Vagina (tissue), 2 donors: ENCODE data around the gene KCNN3. TPM values are rescaled to one million over a fixed set of nuclear protein-coding genes. Genes with fewer than 3 reads are reported as not detected.

ENCODE experiments used
- DNase-seq, 2 donors: peaks; one replicate each; pipeline ENCODE4 v3.0.0-alpha.2; 2017; ENCODE audit errors: extremely low spot score in 2 of 2
- H3K27ac ChIP-seq: fragments of 200-600 bp; sonication (generic); one replicate; pipeline ENCODE4 v1.5.1; 2019
- H3K27me3 ChIP-seq: fragments of 200-600 bp; sonication (generic); one replicate; pipeline ENCODE4 v1.5.1; 2019
- H3K36me3 ChIP-seq, 2 donors: fragments of 200-600 bp; sonication (generic); one replicate each; pipeline ENCODE4 v1.5.1; 2017 to 2019
- H3K4me1 ChIP-seq: fragments of 200-600 bp; sonication (generic); one replicate; pipeline ENCODE4 v1.5.1; 2019
- H3K4me3 ChIP-seq, 2 donors: fragments of 200-600 bp; sonication (generic); 1 replicate in 1 of 2; 2 replicates in 1 of 2; pipeline ENCODE4 v1.5.1; 2016 to 2019
- H3K9me3 ChIP-seq: fragments of 200-600 bp; sonication (generic); one replicate; pipeline ENCODE4 v1.5.1; 2019
- CTCF ChIP-seq, 3 experiments: fragments of 450-650 bp in 2 of 3; fragments of 200-600 bp in 1 of 3; sonication (generic) in 1 of 3; IDR thresholded peaks; one replicate each; pipeline ENCODE4 v1.5.1; 2017 to 2019; ENCODE audit warnings: antibody characterized with exemption in 3 of 3, mild to moderate bottlenecking in 2 of 3, moderate library complexity in 2 of 3
- POLR2A ChIP-seq, 2 donors: fragments of 450-650 bp; IDR thresholded peaks; one replicate each; pipeline ENCODE4 v1.6.1; 2017; ENCODE audit warnings: antibody characterized with exemption in 2 of 2, mild to moderate bottlenecking in 2 of 2, moderate library complexity in 2 of 2
- POLR2AphosphoS5 ChIP-seq, 2 donors: sonication (generic); formaldehyde crosslinking; IDR thresholded peaks; one replicate each; pipeline ENCODE4 v1.9.0; 2017; ENCODE audit warnings: antibody characterized with exemption in 2 of 2, mild to moderate bottlenecking in 2 of 2, low read depth in 1 of 2; ENCODE audit not compliant: insufficient read depth in 1 of 2
- intact Hi-C: fragments of 100-400 bp; cut with DNase I; formaldehyde crosslinking; loops from one replicate; pipeline ENCODE4 v1.15.1; 2023
- total RNA-seq: library from RNA; depleted of rRNA; stranded (reverse); fragments of >200 nt; gene quantifications from one replicate; pipeline ENCODE4 v1.2.3, GENCODE V29; 2016

The KCNN3 gene
- total RNA-seq, 1 donor from 2014 or later: 7.4 TPM

GRCh38 chr1:154812877-154813276 is 57.2 kb downstream of the KCNN3 start:
- H3K4me3 ChIP-seq: no peak overlapping the region
- intact Hi-C loops: loop anchor here (5.0 kb wide), 1 partner anchor 329 kb away; the partner anchor contains the start of gene DPM3
- no peak overlapping the region for H3K27ac ChIP-seq
- peaks cover 12% of the 10 kb centered on the region for H3K4me1 ChIP-seq
- TF ChIP-seq CTCF (IDR thresholded peaks at IDR 0.05) (no peak), POLR2AphosphoS5 (IDR thresholded peaks at IDR 0.05; ENCODE audit: insufficient read depth in 1 of 2, low read depth in 1 of 2) (no peak), POLR2A (IDR thresholded peaks at IDR 0.05) (no peak)
- no peaks in the 10 kb centered on the region for H3K9me3 ChIP-seq
- no peak for DNase-seq
- H3K27me3 ChIP-seq: no peaks in the 10 kb centered on the region
- no peaks in the 10 kb centered on the region for H3K36me3 ChIP-seq

GRCh38 chr1:154810571-154810970 is 59.5 kb downstream of the KCNN3 start:
- Histone ChIP-seq H3K4me1 (peaks cover 12% of the 10 kb centered on the region), H3K4me3 (no peak overlapping the region), H3K9me3 (no peaks in the 10 kb centered on the region), H3K27me3 (no peaks in the 10 kb centered on the region), H3K27ac (peak overlapping the region; percentile 40), H3K36me3 (no peaks in the 10 kb centered on the region)
- TF ChIP-seq POLR2AphosphoS5 (IDR thresholded peaks at IDR 0.05; ENCODE audit: insufficient read depth in 1 of 2, low read depth in 1 of 2) (no peak), POLR2A (IDR thresholded peaks at IDR 0.05) (no peak), CTCF (IDR thresholded peaks at IDR 0.05) (no peak)
- DNase-seq: no peak
- intact Hi-C loops: loop anchor here (5.0 kb wide), 1 partner anchor 332 kb away; the partner anchor contains the start of gene DPM3

GRCh38 chr1:154809436-154810413 is 60.4 kb downstream of the KCNN3 start:
- no peak for DNase-seq
- intact Hi-C loops: loop anchor here (5.0 kb wide), 1 partner anchor 333 kb away; the partner anchor contains the start of gene DPM3

GRCh38 chr1:154808909-154809262 is 61.2 kb downstream of the KCNN3 start:
- intact Hi-C loops: no loop called here
- no peak for DNase-seq
- Histone ChIP-seq H3K9me3 (no peaks in the 10 kb centered on the region), H3K27me3 (no peaks in the 10 kb centered on the region), H3K27ac (no peak overlapping the region), H3K4me3 (no peak overlapping the region), H3K36me3 (no peaks in the 10 kb centered on the region), H3K4me1 (peaks cover 12% of the 10 kb centered on the region)
- TF ChIP-seq CTCF (IDR thresholded peaks at IDR 0.05) (no peak), POLR2A (IDR thresholded peaks at IDR 0.05) (no peak), POLR2AphosphoS5 (IDR thresholded peaks at IDR 0.05; ENCODE audit: insufficient read depth in 1 of 2, low read depth in 1 of 2) (no peak)

More at GRCh38 chr1:154809436-154810413, 60.4 kb downstream of the KCNN3 start:
- H3K4me1 ChIP-seq: peaks cover 12% of the 10 kb centered on the region
- H3K27ac ChIP-seq: peak overlapping the region; percentile 40
- no peak overlapping the region for H3K4me3 ChIP-seq
- H3K36me3 ChIP-seq: no peaks in the 10 kb centered on the region
- H3K9me3 ChIP-seq: no peaks in the 10 kb centered on the region
- TF ChIP-seq POLR2A (IDR thresholded peaks at IDR 0.05): no peak
- TF ChIP-seq CTCF (IDR thresholded peaks at IDR 0.05): no peak
- no peak for TF ChIP-seq POLR2AphosphoS5 (IDR thresholded peaks at IDR 0.05; ENCODE audit: insufficient read depth in 1 of 2, low read depth in 1 of 2)
- no peaks in the 10 kb centered on the region for H3K27me3 ChIP-seq
